HUES64 (cell line): Measurements from ENCODE around the gene GNB1L.

Source experiments
- H3K27ac ChIP-seq: 2 replicates; pipeline ENCODE4 v1.7.0; 2013; ENCODE audit warnings: low read depth, low read length, inconsistent platforms
- H3K27me3 ChIP-seq: 2 replicates; pipeline ENCODE4 v1.6.1; 2013; ENCODE audit warnings: mild to moderate bottlenecking, low read length; ENCODE audit not compliant: insufficient read depth
- H3K36me3 ChIP-seq: 2 replicates; pipeline ENCODE4 v1.6.1; 2013; ENCODE audit warnings: mild to moderate bottlenecking, low read length; ENCODE audit not compliant: insufficient read depth
- H3K4me1 ChIP-seq: 2 replicates; pipeline ENCODE4 v1.6.1; 2013; ENCODE audit warnings: mild to moderate bottlenecking, low read length, moderate library complexity; ENCODE audit not compliant: insufficient read depth
- H3K4me3 ChIP-seq: 2 replicates; pipeline ENCODE4 v1.5.1; 2013; ENCODE audit warnings: mild to moderate bottlenecking, low read length, moderate library complexity
- H3K9ac ChIP-seq: 2 replicates; pipeline ENCODE4 v1.6.1; 2013; ENCODE audit warnings: mild to moderate bottlenecking, low read depth, low read length
- H3K9me3 ChIP-seq: 2 replicates; pipeline ENCODE4 v1.6.1; 2013; ENCODE audit warnings: low read depth, low read length; ENCODE audit not compliant: insufficient read depth
- WGBS: fragments of 150-250, 120-280 bp; methylation state at CpG from one replicate; pipeline ENCODE4 v1.1.7; 2013; ENCODE audit warnings: missing lambda C conversion rate; 5-methylcytosine and 5-hydroxymethylcytosine counted together

Gene GNB1L

DNA sequence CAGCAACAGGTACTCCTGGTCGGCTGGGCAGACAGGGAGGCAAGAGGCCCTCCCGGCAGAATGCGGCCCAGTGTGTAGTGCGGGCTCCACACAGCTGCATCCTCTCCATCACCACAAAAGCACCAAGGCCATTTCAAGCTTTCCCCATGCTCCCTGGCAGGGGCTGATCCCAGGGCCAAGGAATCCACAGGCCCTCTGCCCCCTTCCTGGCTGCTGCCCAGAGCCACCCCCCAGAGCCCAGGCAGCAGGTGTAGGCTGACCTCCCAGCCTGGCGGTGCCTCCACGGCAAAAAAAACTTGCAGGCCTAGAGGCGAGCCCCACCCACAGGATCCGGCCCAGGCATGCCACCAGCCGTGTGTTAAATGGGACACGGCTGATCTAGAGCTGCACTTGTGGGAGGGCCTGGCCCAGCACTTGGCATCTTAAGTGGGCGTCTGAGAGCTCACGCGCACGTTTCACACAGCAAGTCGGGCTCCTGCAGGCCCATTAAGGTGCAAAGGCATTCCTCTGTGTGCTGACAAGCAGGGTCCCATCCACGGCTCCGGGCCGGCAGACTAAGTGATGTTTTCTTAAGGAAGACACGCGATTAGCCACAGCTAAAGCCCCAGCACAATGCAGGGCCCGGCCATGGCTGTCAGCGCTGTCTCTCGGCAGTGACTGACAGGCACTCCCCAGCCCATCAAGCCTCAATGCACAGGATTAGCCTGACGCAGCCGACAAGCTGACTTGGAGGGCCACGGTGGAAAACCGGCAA is 19.8 kb upstream of the GNB1L start:
- no peak overlapping the region for H3K9ac ChIP-seq
- no peak overlapping the region for H3K27ac ChIP-seq
- 82% methylated on average over 27 of the region's 27 CpGs for WGBS
- no peaks in the 10 kb centered on the region for H3K4me1 ChIP-seq
- H3K36me3 ChIP-seq = peaks cover 5% of the 10 kb centered on the region; the same call in 1 of the 2 replicates
- H3K4me3 ChIP-seq = no peak overlapping the region
- H3K9me3 ChIP-seq = no peaks in the 10 kb centered on the region
- H3K27me3 ChIP-seq = no peaks in the 10 kb centered on the region

DNA sequence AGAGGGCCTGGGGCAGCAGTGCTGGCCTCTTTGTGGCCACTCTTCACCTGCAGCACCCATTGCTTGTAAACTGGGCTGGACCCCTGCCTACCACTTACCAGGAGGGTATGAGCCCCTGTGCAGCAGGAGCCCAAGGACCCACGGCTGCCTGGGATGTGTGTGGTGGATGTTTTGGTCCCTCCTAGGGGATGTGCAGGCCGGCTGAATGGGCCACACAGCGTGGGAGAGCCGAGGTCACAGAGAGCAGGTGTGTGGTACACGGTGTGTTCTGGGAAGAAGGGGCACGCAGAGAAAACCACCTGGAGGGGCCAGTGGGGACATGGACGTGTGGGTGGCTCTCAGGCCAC is 19.3 kb upstream of the GNB1L start:
- Histone ChIP-seq H3K9me3 (no peaks in the 10 kb centered on the region), H3K27me3 (no peaks in the 10 kb centered on the region), H3K9ac (no peak overlapping the region), H3K4me3 (no peak overlapping the region), H3K4me1 (no peaks in the 10 kb centered on the region), H3K27ac (no peak overlapping the region), H3K36me3 (peaks cover 5% of the 10 kb centered on the region; the same call in 1 of the 2 replicates)
- WGBS = 89% methylated on average over 7 of the region's 7 CpGs

DNA sequence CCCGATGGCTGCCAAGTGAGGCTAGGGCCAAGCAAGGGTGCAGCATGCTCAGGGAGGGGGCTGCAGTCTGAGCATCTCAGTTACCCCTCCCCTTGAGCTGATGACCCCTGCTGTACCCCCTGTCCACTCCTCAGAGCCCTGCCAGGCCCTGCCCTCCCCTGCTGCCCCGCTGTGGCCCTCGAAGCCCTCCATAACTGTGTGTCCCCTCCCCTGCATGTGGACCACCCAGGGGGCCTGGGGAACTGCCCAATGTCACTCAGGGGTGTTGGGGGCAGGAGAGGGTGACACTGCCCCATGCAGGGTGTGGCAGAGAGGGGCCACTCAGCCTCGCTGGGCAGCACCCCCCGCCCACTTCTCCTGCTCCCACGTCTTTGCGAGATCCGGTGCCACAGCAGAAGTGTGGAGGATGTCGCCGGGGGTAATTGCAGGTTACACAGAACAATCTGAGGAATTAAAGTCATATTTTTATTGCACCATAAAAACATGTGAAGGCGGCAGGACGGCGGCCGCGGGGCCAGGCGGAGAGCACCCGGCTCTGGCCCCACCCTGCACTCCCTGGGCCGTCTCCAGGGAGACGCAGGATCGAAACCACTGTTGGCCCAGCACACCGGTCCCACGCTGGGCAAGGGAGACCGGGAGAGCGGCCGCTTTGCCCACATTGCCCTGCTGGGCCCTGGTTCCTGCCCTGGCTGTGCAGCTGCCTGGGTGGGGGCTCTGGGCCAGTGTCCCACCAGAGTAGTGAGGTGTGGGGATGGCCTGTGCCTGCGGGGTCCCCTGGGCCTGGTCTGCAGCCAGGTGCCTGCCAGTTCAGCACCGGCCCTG is 18.7 kb upstream of the GNB1L start:
- Histone ChIP-seq H3K27me3 (no peaks in the 10 kb centered on the region), H3K9ac (no peak overlapping the region), H3K9me3 (no peaks in the 10 kb centered on the region), H3K36me3 (peaks cover 5% of the 10 kb centered on the region; the same call in 1 of the 2 replicates), H3K4me1 (no peaks in the 10 kb centered on the region), H3K4me3 (no peak overlapping the region), H3K27ac (no peak overlapping the region)
- WGBS = 95% methylated on average over 27 of the region's 27 CpGs

DNA sequence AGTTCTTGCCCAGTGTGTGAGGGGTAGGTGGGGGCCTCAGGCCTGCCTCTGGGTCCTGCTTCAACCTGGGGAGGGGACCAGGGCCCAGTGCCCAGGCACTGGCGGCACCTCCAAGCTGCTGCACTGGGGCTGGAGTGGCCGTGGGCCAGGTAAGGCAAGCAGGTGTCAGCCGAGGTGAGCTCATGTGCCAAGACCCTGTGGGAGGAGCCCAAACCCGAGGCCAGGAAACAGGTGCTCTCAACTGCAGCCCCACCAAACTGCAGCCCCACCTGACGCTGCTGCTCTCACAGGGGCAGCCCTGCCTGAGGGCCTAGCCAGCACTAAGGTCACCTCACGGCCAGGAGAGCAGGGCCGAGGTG is 18.1 kb upstream of the GNB1L start:
- Histone ChIP-seq H3K4me1 (no peaks in the 10 kb centered on the region), H3K27me3 (no peaks in the 10 kb centered on the region), H3K36me3 (no peaks in the 10 kb centered on the region; the same call in 1 of the 2 replicates), H3K4me3 (no peak overlapping the region), H3K27ac (no peak overlapping the region), H3K9me3 (no peaks in the 10 kb centered on the region), H3K9ac (no peak overlapping the region)
- WGBS = 88% methylated on average over 7 of the region's 7 CpGs

DNA sequence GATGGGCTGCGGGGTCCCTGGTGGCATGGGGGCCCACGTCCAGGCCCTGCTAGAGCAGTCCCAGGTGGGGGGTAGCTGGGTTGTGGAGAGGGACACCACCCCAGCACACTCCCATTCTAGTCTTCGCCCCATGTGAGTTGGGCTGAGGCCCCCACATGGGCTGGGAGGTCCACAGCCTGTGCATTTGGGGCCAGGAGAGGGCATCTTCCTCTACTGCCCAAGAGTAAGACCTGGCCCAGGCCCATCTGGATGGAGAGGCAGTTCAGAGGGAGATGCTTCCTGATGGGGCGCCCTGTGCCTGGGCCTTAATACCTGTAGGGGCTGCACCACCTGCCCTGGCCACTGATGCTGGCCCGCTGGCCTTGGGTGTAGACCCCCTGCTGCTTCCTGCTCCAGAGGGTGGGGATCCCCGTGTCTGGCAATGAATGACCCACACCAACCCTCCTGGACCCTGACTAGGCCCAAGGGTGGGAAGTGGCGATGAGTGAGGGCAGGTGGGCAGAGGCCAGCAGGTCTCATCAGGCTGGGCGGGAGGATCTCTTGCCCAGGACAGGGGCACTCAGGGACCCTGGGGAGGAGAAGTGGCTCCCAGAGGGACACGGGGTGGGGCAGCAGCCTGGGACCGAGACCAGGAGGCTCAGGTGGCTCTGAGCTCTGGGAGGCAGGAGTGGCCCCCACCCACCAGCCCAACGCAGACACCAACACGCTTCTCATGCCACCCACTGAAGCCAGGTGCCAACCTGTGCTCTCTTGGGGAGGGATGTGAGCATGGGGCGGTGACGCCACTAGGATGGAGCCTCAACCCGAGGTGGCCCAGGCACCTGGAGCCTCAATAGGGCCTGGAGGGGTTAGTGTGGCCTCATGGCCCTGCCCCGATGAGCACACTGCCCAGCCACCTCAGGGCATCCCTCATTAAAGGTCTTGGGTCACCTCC is 17.4 kb upstream of the GNB1L start:
- Histone ChIP-seq H3K27me3 (no peaks in the 10 kb centered on the region), H3K9ac (no peak overlapping the region), H3K4me1 (no peaks in the 10 kb centered on the region), H3K36me3 (no peaks in the 10 kb centered on the region), H3K4me3 (no peak overlapping the region), H3K27ac (no peak overlapping the region), H3K9me3 (no peaks in the 10 kb centered on the region)
- WGBS = 97% methylated on average over 16 of the region's 16 CpGs

DNA sequence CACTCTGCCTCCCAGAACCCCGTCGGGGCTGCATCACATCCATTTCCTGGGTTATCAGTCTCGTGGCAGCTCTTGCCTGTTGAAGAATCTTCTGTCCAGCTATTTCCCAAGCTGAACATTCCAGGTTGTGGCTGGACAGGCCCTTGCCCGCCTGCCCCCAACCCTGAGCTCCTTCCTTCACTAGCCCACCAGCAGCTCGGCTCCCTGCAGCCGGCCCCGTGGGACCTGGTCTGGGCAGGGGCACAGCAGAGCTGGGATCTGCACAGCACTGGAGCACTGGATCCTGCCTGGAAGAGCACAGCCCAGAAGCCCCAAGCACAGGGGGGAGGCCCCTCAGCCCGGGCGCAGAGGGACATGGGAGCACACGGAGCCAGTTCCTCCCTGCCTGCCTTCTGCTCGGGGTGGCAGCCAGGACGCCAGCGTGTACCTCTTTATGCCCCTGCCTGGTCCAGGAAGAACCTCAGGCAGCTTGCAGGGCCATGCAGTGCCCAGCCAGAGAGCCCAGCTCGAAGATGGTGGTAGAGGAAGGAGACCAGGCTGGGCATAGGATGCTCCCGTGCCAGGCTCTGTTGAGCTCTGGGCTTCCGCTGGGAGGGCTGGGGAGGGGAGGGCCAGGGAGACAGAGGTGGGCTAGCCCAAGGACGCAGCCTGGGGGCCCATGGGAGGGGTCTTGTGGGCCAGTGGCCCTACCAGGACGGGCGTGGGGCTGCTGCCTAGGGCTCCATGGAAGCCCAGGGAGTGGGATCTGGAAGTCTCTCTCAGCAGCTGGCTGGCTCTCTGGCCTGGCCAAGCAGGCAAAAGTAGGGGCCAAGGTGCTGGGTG is 16.6 kb upstream of the GNB1L start:
- Histone ChIP-seq H3K4me1 (no peaks in the 10 kb centered on the region), H3K4me3 (no peak overlapping the region), H3K9me3 (no peaks in the 10 kb centered on the region), H3K9ac (no peak overlapping the region), H3K27me3 (no peaks in the 10 kb centered on the region), H3K36me3 (no peaks in the 10 kb centered on the region), H3K27ac (no peak overlapping the region)
- 91% methylated on average over 19 of the region's 19 CpGs for WGBS

DNA sequence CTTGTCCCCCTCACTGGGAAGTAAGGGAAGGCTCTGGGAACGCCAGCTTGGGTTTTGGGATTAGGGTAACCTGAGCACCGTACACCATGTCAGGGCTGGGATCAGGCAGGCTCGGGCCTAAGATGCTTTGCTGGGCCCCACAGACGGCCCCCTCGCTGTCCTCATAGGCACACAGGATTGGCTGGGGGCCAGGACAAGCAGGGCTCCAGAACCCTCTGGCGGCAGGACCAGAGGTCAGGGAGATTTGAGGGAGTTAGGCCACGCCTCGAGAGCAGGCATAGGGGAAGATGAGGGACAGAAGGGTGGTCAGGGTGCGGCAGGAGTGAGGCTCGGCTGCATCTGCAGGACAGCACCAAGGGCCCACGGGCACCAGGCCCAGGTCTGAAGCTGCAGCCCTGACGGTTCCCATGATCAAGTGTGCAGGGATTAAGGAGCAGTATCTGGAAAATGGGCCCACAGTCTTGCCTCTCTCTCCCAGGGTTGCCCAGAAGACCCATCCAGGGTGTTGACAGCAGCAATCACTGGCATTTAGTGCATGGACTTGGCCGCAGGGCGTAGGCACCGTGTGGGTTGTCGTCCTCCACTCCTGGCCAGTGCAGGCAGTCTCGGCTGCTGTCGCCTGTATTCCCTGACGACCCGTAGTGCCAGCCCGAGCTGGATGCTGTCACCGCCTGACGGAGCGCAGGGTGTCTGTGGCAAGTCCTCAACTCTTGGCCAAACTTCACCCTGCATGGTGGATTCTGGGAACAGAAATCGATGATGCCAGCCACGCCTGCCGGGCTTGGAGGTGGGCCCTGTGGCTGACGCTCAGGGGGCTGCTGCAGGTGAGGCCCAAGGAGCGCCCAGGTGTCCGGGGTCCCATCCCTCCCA is 15.7 kb upstream of the GNB1L start:
- H3K36me3 ChIP-seq = no peaks in the 10 kb centered on the region
- no peaks in the 10 kb centered on the region for H3K27me3 ChIP-seq
- no peak overlapping the region for H3K4me3 ChIP-seq
- H3K27ac ChIP-seq = no peak overlapping the region
- H3K4me1 ChIP-seq = no peaks in the 10 kb centered on the region
- WGBS = 92% methylated on average over 30 of the region's 30 CpGs
- no peaks in the 10 kb centered on the region for H3K9me3 ChIP-seq
- no peak overlapping the region for H3K9ac ChIP-seq

DNA sequence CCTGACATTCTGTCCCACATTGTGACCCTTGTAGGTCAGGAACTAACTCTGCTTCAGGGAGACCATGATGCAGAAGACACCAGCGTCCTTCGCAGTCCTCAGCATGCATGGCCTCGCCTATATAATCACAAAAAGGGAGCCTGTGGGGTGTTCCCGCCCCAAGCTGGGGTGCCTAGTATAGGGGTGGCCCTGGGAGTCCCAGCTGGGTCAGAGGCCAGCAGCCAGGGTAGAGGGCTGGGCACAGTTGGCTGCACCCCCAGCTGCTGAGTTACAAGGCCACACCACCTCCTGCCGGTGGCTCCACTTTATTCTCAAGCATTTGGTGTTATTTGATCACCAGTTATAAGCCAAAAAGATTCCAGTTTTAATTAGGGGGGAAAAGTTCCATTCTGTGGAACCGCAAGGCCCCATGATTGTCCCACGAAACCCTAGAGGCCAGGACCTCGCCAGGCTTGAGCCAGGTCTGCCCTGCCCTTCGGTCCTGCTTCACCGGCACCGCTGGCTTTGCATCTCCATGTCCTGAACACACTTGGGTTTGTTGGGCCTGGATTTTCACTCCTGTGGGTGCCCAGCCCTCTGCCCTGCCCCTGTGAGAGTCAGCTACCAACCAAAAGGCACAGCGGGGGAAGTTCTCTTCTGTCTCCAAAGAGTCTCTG is 15.0 kb upstream of the GNB1L start:
- Histone ChIP-seq H3K9me3 (no peaks in the 10 kb centered on the region), H3K4me1 (no peaks in the 10 kb centered on the region), H3K36me3 (no peaks in the 10 kb centered on the region), H3K9ac (no peak overlapping the region), H3K4me3 (no peak overlapping the region), H3K27me3 (no peaks in the 10 kb centered on the region), H3K27ac (no peak overlapping the region)
- 93% methylated on average over 12 of the region's 12 CpGs for WGBS

DNA sequence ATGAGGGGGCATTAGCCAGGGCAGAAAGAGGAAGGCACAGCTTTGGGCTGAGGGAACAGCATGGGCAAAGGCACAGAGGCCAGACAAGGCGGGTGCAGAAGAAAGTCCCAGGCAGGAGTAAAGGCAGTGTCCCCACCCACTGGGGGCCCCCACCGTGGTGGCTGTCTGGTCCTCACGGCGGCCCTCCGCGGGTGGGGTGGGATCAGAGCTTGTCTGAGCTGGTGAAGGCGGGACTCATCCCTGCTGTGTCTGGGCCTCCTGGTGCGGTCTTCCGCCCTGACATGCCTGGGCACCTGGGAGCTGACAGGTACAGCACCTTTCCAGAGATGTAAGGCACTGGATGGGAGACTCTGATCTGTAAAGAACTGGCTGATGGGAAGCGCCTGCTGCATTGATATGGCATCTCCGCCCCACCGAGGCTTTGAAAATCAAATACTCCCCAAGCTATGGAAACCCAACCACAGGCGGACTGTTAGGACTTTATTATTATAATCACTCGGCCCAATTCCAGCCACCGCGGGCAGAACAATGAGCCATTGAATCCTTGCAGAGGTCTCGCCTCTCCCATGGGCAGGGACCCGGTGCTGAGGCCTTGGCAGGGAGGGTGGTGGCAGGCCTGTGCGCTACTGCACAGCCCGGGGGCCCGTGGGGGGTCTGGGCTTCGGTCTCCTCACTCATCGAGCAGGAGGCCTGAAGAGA is 14.2 kb upstream of the GNB1L start:
- no peak overlapping the region for H3K9ac ChIP-seq
- H3K4me1 ChIP-seq = no peaks in the 10 kb centered on the region
- no peak overlapping the region for H3K4me3 ChIP-seq
- no peak overlapping the region for H3K27ac ChIP-seq
- H3K9me3 ChIP-seq = no peaks in the 10 kb centered on the region
- no peaks in the 10 kb centered on the region for H3K27me3 ChIP-seq
- WGBS = 79% methylated on average over 23 of the region's 23 CpGs
- no peaks in the 10 kb centered on the region for H3K36me3 ChIP-seq
